OCI-LY7 (cell line): ENCODE results near the gene MTUS2.

Experiments used
- EZH2phosphoT487 ChIP-seq: fragments of 200-600 bp; sonication (generic); IDR thresholded peaks from 2 replicates; pipeline ENCODE4 v1.6.1; 2018; ENCODE audit warnings: low read depth, borderline replicate concordance, mild to moderate bottlenecking, mixed run types, antibody characterized with exemption, low read length, moderate library complexity, mixed read lengths
- TF ChIP-seq, protein P1 (sequence below): fragments of 200-600 bp; sonication (generic); conservative IDR thresholded peaks from 2 replicates; pipeline ENCODE4 v1.5.1; 2014; ENCODE audit warnings: mild to moderate bottlenecking, antibody characterized with exemption, low read length, moderate library complexity, mixed read lengths

DNA sequence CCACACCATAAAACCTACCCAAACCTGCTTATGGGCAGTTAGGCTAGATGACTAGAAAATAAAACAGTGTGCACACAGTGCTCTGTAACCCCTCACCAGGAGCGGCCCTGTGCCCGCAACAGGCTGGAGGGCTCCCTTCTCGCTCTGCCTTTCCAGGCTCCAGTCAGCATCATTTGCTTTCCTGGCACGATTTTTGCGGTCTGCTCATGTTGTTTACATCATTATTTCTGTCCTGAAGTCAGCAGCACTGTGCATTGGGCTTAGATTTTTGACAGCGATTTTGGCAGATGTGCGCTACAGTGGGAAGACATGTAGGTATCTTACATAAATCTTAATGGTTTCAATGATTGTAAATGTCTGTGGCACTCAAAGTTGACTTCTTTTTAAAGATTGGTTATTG, 344.0 kb downstream of the MTUS2 start:
- TF ChIP-seq, protein P1, sequence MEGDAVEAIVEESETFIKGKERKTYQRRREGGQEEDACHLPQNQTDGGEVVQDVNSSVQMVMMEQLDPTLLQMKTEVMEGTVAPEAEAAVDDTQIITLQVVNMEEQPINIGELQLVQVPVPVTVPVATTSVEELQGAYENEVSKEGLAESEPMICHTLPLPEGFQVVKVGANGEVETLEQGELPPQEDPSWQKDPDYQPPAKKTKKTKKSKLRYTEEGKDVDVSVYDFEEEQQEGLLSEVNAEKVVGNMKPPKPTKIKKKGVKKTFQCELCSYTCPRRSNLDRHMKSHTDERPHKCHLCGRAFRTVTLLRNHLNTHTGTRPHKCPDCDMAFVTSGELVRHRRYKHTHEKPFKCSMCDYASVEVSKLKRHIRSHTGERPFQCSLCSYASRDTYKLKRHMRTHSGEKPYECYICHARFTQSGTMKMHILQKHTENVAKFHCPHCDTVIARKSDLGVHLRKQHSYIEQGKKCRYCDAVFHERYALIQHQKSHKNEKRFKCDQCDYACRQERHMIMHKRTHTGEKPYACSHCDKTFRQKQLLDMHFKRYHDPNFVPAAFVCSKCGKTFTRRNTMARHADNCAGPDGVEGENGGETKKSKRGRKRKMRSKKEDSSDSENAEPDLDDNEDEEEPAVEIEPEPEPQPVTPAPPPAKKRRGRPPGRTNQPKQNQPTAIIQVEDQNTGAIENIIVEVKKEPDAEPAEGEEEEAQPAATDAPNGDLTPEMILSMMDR, result no peak
- no peak for TF ChIP-seq EZH2phosphoT487
